Skin of body (tissue), 2 donors: ENCODE results near the gene DAB1. TPM values are rescaled to one million over a fixed set of nuclear protein-coding genes. Genes with fewer than 3 reads are reported as not detected.
A peak's percentile ranks its signal among the peaks of the same experiment; 100 is the strongest.

Experiments used
- DNase-seq: peaks from one replicate; lab custom pipeline; 2025; lab: John Stamatoyannopoulos, UW
- total RNA-seq: library from RNA; depleted of rRNA; stranded (reverse); fragments of >200 nt; gene quantifications from one replicate; pipeline ENCODE4 v1.2.3, GENCODE V29; 2014

DAB1 gene
- total RNA-seq, 1 donor from 2014 or later, result 1.4 TPM

DNA sequence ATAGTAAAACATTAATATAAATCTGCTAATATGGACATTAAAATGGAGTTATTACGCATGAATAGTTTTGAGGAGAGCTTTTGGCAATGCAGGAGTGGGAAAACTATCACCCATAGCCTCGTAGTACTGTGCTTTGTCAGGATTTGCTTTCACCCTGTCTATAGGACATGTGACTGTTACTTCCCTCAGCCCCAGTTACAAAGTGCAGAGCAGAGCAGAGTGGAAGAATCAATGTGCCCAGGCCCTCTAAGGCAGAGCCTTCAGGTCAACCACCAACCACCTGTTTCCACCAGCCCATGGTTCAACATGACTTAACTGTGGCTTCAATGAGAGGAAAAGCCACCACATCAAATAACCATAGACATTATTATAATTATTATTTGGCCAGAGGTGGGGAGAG is 389.1 kb downstream of the DAB1 start:
- no peak for DNase-seq

DNA sequence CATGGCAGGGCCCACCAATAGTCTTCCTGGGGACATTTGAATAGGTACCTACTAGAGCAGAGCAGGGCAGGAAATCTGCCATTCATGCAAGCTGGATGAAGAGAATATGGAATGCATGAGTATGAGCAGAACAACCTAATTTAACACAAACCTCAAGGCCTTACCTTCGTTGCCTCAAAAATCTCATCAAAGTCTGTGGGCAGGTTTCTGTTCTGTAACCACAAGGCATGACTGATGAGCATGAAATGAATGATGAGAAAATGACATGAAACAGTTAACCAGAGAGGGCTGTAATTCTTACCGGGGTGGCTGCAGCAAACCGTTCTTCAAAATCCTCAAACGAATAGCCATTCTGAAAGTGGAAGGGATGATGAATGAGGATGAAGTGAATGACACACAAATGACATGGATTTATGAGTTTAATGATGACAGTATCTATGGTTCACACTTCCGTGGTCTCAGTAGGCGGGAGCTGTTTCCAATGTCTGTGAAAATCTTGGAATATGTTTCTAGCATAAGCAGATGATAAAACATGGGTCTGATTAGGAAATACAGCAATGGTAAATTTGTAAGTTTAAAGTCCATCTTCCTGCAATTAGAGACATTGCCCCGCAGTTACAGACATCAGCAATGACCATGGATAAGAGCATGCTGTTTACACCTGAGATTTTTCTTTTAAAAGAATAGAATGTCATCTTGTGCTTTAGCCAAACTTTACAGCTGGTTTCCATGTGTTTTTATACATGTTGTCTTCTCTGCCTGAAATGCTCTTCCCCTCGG is 390.4 kb downstream of the DAB1 start:
- peak; percentile 33 for DNase-seq

DNA sequence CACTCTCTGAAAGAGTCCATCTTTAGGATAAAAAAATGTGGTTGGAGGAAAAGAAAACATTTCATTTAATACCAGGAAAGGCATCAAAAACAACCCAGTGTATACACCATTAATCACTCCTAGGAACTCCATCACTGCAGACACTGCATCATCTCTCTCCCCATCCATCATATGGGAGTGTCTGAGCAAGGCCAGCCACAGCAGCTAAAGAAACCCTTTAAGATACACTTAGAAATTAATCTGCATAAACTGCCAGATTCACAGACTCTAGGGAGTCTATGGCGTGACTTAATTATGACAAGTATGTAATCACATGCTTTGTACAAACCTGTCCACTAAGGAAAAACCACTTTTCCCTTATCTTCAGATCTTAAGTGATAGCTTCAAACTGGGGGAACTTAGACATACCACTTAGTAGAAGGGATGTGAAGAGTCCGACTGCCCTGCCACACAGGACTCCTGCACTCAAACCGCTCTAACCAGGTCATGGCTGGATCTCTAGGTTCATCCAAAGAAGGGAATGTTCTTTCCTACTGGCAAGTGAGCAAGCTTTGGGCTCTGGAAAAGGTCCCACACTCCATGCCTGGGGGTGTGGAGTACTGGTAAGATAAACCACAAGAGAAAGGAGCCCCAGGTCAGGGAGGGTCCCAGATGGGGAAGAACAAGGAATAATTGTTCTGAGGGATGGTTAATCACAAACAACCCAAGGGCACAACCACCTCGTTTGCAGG is 397.1 kb downstream of the DAB1 start:
- no peak for DNase-seq

DNA sequence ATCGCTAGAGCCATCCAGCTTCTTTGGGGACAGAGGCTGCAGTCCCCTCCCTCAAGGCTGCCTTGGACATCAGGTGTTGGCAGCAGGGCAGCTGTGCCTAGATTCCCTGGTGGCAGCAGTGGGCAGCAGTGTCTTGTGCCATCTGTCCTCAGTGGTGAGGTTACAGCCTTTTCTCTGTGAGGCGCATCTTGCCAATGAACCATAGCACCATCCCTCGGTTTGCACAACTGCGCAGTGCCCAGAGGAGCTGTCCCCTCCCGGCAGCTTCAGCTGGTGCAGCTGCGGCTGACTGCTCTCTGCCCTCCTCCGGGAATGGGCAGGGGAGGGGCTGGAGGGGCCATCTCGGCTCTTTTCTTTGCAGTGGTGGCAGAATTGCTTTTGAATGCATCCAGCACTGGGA is 399.0 kb downstream of the DAB1 start:
- no peak for DNase-seq

DNA sequence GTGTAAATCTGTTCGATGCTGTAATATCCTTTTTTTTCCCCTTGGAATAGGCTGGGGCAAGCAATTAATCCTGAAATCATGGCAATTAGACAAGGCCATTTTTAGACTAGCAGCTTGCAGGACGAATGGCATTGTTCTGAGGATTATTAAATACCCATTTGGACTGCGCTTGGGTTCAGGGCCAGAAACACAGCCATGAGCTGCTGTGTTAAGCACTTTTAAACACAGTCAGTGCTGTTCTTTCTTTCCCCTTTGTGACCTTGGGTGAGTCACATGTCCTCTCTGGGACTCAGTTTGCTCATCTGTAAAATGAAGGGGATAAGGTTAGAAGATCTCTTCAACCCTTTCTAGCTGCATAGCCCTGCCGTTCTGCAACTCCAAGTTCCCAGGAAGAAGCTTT is 399.4 kb downstream of the DAB1 start:
- DNase-seq, result no peak

DNA sequence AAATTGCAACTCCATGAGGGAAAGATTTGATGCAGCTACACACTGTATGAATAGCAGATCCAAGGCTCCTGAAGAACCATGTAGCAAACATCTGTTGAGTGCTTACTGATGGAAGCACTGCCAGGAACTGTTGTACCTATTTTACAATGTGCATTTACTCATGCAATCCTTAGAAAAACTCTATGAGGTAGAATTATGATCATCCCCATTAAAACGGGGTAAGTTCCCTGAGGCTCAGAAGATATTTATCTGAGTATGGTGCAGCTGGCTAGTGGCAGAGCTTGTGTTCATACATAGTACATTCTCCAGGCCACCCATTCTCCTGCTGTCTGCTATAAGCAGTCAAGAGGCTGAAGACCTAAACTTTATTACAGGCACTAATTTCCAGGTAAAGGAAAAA is 403.6 kb downstream of the DAB1 start:
- DNase-seq, result no peak

DNA sequence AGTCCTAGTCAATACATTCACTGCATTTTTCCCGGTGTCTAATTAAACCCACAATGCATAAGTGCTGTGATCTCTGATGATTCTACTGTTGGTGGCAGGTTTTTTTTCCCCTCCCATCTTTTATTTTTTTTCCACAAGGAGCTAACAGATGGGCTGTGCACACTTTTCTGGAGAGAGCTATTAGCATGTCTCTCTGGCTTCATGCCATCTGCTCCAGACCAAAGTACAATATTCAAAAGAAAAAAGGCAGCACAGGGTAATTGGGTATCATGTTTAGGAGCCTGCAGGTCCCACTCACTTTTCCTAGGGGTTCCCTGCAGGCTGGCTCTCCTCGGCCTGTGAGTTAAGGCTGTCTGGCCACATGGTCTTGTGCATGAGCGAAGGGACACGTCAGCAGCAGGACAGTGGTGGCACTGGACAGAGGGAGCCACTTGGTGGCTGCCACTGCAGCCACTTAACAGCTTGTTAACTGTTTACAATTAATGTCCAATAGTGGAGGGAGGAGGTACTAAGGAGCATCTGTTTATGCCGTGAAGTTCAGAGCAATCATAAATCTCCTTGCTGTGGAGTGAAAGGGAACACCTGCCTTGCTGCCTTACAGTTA is 404.5 kb downstream of the DAB1 start:
- DNase-seq, result no peak

DNA sequence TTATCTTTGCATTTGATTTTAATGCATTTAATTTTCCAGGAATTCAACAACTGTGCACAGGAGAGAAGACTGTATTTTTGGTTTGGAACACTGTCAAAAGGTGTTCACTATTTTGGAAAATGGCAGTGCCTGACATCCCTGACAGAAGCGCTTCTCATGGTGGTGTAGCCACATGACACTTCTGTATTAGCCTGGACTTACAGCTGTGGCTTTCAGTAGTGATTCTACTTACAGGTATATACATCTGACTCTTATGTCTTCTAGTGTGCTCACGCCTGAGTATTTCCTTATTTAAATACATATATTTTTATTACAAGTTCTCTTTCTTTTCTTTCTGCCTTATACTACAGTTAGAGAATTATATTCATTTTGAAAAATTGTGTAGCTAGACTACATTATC is 405.7 kb downstream of the DAB1 start:
- no peak for DNase-seq

DNA sequence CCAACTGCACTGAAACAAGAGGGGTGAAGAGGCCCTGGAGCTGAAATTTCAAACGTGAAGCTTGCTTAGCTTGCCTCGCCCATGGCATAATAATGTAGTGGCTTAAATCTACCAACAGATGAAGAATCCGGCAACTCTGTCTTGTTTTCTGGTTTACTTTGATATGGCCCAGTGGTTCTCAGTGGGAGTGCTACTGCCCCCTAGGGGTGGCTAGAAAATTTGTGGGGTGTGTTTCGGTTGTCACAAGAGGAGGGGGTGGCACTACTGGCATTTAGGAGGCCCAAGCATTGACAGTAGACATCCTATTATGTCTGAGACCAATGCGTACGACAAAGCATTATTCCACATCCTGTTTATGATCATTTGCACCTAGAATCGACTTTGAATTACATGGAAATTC is 406.1 kb downstream of the DAB1 start:
- no peak for DNase-seq

DNA sequence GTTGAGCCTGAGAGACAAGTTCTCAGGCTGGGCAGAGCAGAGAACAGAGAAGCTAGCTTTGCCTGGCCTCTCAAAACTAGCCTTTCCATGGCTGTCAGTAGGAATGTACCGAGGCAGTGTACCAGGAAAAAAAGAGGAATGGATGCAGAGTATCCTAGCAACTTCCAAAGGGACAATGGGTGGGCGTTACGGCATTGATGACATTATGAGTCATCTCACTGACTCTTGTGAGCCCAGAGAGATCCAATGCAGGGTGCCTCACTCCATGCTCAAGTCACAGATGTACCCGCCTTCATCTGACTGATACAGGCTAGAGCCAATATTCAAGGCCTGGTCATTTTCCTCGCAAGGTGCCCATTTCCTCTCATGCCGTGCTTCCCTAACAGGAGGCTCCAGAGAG is 406.7 kb downstream of the DAB1 start:
- no peak for DNase-seq

DNA sequence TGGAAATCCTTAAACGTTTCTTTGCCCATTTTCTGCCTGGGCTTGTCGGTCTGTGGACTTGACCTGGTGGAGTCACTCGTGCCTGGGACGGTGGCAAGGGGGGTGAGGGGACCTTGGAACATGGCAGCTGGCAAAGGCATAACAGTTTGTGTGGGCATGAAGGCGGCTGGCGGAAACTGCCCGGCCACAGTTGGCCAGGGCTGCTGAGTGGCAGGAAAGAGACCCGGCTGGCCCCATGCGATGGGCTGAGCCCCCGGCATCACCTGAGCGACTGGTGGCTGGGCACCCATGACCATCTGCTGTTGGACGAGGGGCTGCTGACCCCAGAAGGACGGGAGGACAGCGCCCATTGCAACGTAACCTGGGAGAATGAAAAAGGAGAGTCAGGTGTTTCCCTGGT is 408.8 kb downstream of the DAB1 start:
- no peak for DNase-seq

DNA sequence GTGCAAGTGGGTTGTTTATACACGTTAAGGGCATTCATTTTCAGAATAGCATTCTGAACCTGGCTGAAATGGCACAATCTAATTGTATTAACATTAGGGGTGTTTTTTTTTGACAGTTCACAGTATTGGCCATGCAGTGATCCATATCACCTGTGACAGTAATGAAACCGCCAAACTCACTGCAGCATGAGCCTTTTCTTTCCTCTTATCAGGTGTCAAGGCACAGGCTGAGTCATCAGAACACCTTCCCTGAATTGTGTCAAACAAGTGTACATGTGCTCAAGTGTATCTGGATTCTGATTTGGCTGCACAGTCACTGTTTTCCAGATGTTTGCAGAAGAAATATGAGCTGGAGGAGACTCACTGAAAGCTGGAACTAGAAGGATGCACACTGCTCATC is 410.3 kb downstream of the DAB1 start:
- no peak for DNase-seq

DNA sequence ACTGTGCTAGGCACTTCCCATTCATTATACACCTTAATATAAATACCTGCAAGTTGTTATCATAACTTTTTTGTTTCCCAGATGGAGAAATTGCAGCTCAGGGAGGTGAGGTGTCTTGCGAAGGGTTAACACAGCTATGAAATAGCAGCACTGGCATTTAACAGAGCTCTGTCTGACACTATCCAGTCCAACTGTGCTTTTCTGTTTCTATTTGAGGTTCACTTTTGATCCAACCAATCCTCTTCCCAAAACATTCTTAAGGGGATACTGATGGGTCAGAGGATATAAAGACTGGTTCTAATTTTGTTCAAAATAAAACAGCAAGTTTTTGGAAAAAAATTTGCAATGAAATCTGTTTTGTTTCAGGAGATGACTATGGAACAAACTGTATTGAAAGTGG is 411.5 kb downstream of the DAB1 start:
- DNase-seq, result no peak

DNA sequence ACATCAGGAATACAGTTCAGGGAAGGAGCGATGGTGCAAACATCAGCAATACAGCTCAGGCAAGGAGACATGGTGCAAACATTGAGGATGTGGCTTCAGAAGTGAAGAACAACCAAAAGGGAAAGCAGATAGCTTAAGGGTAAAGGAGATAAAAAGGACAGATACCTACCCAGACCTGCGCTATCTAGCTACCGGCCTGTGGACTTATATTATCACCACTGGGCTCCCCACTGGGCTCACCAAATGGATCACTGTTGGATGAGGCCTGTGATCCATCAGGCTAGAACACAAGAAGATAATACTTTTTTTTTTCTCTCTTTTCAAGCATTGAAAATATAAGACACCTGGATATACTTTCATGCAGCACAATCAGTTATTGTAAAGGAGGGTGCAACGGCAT is 413.3 kb downstream of the DAB1 start:
- DNase-seq, result no peak

DNA sequence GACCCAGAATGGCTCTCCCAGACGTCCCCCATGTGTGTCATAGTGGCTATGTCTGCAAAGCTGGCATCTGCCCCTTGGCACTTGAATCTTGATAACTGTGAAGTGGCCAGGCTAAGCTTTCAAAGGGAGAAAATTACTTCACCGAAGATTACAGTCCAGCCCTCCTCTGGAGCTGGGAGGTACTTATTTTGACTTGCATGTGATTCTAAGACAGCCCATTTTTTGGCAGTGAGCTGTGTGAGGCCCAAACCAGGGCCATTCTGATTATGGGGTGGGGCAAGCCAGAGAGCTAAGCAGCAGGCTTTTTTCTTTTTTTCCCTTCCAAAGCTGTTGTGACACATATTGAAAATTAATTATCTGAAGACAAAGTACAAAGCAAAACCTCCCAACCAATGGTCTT is 415.9 kb downstream of the DAB1 start:
- DNase-seq, result no peak

DNA sequence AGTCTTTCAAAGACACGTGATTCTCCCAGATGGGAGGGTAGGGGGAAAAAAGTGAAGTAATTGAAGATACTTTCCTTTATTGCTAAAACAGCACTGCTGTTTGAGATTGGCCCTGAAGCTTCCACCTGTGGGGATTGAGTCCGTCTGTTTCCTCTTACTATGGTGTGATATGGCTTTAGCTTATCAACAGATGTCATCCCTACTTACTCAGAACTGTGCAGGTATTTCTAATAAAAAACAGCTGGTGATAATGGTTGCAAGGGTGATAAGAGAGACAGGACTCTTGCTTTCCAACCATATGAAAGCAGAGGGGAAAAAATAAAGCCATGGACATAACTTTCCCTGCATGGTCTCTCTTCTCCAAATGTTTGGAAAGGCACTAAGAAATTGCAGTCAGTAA is 416.4 kb downstream of the DAB1 start:
- no peak for DNase-seq

DNA sequence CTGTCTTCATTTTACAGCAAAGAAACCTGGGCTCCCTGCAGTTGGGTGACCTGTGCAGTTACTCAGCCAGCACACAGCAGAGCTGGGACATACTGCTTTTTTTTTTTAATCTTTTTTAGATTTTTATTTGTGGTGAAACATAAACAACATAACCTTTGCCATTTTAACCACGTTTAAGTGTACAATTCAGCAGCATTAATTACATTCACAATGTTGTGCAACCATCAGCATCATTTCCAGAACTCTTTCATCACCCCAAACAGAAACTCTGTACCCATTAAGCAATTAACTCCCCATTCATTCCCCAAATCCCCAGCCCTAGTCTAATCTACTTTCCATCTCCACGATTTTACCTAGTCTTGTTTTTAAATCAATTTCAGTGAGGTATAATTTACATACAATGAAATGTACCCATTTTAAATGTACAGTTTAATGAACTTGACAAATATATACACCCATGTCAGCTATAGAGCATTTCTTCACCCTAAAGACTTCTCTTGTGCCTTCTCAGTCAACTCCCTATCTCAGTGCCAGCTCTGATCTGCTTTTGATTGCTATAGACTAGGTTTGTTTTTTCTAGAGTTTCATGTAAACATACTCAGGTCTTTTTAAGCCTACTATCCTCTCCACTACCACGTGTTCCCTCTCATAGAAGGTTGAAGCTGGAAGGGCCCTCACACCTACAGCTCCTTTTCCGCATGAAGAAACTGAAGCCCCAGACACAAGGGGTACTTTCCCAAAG is 420.3 kb downstream of the DAB1 start:
- no peak for DNase-seq

DNA sequence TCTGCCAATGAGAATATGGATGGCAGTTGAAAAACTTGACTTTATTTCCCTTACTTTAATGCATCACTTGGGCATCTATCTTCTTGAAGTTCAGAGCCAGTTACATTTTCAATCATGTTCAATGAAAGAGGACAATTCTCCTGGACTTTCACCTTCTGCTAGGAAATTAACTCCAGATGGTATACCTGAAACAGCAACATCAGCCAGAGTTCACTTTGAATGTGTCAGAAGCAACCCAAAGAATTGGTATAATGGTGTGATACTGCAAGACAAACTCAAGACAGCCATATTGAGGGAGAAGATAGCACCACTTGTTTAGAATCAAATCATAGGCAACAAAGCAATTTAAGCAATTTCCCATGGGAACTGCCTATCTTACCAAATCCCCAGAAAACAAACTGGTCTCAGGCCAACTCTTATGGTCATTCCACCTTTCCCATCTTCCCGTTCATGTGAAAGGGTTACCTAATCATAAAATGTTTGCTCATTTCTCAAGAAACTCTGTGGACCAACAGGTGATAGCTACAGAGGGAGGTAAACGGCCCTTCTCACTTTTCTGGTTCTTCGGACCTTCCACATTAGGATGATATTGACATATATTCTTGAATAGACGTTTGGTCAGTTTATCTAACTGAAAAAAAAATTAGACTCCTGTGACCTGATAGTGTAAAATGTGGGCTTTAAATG is 428.3 kb downstream of the DAB1 start:
- no peak for DNase-seq

DNA sequence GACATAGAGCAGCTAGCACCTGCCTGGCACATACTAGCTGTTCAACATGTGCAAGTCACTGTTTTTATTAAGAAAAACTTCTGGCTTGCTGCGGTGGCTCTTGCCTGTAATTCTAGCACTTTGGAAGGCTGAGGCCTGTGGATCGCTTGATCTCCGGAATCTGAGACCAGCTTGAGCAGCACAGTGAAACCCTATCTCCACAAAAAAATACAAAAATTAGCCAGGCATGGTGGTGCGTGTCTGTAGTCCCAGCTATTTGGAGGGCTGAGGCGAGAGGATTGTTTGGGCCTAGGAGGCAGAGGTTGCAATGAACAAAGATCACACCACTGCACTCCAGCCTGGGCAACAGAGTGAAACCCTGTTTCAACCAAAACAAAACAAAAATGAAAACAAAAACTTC is 430.4 kb downstream of the DAB1 start:
- DNase-seq, result no peak

DNA sequence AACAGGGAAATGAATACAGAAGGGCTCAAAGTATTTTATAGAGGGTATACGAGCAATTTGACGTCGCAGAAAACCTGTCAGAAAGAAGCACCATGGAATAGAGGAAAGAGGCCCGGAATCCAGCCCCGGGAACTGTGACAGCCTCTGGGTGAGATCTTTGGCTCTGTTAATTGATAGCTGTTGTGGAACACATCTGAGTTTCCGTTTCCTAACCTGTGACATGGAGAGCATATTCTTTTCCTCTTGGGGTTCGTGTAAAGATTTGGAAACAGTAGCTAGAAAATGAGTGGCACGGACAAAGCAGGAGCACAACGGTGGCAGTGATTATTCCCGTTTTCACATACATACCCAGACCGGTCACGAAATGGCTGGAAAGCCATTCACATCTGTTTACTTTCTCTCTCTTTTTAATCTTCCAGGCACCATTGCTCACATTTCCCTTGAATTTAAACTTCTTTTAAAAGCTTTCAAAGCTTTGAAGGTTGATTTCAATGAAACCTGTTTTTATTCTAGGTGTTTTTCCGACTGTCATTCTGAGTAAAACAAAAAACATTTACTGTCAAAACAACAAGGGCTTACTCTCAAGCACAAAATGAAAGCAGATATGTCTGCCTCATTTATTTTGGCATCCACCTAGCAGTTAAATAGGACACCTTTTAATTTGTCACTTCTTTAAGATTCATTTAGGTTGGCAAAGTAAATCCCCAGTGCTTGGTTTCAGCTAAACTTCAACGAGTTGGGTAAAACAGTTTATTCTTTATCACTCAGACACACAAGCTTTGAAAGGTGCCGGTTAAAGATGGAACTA is 431.3 kb downstream of the DAB1 start:
- no peak for DNase-seq

DNA sequence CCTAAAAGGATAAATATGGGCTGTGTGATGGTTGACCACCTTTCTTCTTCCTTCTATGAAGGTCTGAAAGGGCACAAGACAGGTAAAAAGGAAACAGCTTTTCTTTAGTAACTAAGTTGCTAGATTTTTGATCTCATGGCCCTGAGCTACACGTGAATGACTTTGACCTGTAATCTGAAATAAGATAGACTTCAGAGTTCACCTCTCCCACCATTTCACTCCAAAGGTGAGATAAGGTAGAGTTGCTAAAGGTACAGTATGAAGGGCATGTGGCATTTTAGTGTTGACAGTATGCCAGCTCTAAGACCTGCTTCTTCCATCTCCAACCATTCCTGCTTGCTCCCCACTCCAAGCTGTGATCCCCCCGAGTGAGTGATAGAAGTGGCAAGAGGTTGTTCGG is 432.3 kb downstream of the DAB1 start:
- DNase-seq, result no peak
